DOHH2 (cell line): ENCODE measurements around the gene NUP35.

Source experiments
- CTCF ChIP-seq: fragments of 200-600 bp; sonication (generic); IDR thresholded peaks from one replicate; pipeline ENCODE4 v1.5.1; 2014; ENCODE audit warnings: antibody characterized with exemption, mild to moderate bottlenecking, low read depth, low read length; ENCODE audit not compliant: poor library complexity, severe bottlenecking
- EZH2phosphoT487 ChIP-seq: fragments of 200-600 bp; sonication (generic); IDR thresholded peaks from 2 replicates; pipeline ENCODE4 v1.6.1; 2017; ENCODE audit warnings: borderline replicate concordance, mild to moderate bottlenecking, antibody characterized with exemption, low read length, moderate library complexity, mixed read lengths

GRCh38 chr2:183081911-183082310 is 42.3 kb upstream of the NUP35 start:
- TF ChIP-seq CTCF = no peak
- no peak for TF ChIP-seq EZH2phosphoT487
